Measurements from ENCODE around the gene SUCO. TPM values are rescaled to one million over a fixed set of nuclear protein-coding genes. Genes with fewer than 3 reads are reported as not detected.
"Not testable (repeated sequence)": the region's sequence is repeated elsewhere in the genome, so short reads cannot be mapped to it uniquely, and the experiment has no call there.

SUCO gene, protein sequence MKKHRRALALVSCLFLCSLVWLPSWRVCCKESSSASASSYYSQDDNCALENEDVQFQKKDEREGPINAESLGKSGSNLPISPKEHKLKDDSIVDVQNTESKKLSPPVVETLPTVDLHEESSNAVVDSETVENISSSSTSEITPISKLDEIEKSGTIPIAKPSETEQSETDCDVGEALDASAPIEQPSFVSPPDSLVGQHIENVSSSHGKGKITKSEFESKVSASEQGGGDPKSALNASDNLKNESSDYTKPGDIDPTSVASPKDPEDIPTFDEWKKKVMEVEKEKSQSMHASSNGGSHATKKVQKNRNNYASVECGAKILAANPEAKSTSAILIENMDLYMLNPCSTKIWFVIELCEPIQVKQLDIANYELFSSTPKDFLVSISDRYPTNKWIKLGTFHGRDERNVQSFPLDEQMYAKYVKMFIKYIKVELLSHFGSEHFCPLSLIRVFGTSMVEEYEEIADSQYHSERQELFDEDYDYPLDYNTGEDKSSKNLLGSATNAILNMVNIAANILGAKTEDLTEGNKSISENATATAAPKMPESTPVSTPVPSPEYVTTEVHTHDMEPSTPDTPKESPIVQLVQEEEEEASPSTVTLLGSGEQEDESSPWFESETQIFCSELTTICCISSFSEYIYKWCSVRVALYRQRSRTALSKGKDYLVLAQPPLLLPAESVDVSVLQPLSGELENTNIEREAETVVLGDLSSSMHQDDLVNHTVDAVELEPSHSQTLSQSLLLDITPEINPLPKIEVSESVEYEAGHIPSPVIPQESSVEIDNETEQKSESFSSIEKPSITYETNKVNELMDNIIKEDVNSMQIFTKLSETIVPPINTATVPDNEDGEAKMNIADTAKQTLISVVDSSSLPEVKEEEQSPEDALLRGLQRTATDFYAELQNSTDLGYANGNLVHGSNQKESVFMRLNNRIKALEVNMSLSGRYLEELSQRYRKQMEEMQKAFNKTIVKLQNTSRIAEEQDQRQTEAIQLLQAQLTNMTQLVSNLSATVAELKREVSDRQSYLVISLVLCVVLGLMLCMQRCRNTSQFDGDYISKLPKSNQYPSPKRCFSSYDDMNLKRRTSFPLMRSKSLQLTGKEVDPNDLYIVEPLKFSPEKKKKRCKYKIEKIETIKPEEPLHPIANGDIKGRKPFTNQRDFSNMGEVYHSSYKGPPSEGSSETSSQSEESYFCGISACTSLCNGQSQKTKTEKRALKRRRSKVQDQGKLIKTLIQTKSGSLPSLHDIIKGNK (N-terminal part only)
- polyA plus RNA-seq (ENCODE audit: insufficient read length), result 36.1 TPM

- DNase-seq (ENCODE audit: low read depth), result peak; percentile 95
Observed at GRCh38 chr1:172532700-172533512, at the start of gene SUCO. Gene SUCO, plus strand, starts transcription at chr1:172533150. Its CDS starts 286 bp downstream, at chr1:172533436.

GRCh38 chr1:172483448-172483847 lies 49.5 kb upstream of the SUCO start:
- DNase-seq (ENCODE audit: low read depth), result no peak

- no peak for DNase-seq (ENCODE audit: low read depth)
Observed at GRCh38 chr1:172484252-172484651, 48.7 kb upstream of the SUCO start.

- DNase-seq (ENCODE audit: low read depth), result no peak
Observed at GRCh38 chr1:172485626-172486025, 47.3 kb upstream of the SUCO start.

GRCh38 chr1:172486805-172487454 lies 46.0 kb upstream of the SUCO start:
- DNase-seq (ENCODE audit: low read depth), result no peak

DNA sequence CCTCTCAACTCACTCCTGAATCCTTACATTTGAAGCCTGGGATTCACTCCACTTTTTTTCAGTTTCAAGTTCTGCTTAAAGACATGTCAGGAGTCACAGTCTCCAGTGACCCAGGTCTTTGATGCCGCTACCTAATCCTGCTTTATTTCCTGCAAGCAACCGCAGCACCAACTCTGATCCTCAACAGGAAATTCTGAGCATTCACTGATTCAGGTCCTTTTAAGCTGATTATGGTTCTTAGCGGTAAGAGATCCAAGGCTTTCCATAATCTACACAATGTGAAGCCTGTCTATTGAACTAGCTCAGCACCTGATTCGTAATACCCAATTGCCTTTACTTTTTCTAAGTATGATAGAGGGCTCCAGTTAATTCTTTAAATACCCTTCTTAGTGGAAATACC lies 45.4 kb upstream of the SUCO start:
- no peak for DNase-seq (ENCODE audit: low read depth)

- DNase-seq (ENCODE audit: low read depth), result no peak
Observed at GRCh38 chr1:172488393-172488792, 44.6 kb upstream of the SUCO start.

DNA sequence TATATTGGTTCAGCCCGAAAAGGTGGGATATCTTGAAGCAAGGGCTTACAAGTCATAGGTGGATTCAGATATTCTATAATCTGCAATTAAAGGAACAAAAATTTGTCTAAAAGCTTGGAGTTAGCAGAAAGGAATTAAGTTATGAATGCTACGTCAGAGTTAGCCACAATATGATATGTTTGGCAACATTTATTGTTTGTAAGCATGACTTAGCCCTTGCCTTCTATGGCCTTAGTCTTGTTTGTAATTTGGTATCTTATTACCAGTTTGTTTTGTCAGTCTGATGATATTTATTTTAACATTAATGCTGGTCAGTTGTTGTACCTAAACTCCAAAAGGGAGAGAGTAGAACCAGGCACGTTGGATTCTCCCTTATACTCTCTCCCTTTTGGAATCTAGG lies 43.1 kb upstream of the SUCO start:
- DNase-seq (ENCODE audit: low read depth), result no peak

DNA sequence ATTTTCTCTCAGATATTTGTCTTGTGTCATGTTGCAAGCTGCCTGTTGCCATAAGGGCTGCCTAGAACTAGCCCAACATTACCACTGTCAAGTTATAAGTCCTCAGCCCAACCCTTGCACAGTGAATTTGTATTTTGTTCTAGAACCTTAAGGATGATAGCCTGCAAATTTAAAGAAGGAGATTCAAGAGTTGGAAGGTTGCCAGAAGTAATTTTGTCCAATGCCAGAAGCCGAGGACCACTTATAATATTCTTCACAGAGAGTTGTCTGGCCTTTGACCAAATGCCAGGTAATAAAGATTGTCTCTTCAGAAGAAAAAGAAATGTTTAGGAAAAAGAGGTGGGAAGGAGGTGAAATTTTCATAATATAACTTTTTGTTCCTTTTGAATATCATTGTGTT lies 40.5 kb upstream of the SUCO start:
- DNase-seq (ENCODE audit: low read depth), result no peak

- no peak for DNase-seq (ENCODE audit: low read depth)
Observed at GRCh38 chr1:172494166-172494565, 38.8 kb upstream of the SUCO start.

DNA sequence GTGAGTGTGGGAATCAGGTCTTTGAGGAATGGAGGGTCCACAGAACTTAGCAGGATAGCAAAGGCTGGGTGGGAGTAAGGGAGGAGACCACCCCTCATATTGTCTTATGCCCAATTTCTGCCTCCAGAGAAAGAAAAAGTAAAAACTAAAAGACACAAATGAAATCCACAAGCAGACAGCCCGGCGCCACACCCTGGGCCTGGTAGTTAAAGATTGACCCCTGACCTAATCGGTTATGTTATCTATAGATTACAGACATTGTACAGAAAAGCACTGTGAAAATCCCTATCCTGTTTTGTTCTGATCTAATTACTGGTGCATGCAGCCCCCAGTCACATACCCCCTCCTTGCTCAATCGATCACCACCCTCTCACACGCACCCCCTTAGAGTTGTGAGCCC lies 36.8 kb upstream of the SUCO start:
- DNase-seq (ENCODE audit: low read depth), result not testable (repeated sequence)

DNA sequence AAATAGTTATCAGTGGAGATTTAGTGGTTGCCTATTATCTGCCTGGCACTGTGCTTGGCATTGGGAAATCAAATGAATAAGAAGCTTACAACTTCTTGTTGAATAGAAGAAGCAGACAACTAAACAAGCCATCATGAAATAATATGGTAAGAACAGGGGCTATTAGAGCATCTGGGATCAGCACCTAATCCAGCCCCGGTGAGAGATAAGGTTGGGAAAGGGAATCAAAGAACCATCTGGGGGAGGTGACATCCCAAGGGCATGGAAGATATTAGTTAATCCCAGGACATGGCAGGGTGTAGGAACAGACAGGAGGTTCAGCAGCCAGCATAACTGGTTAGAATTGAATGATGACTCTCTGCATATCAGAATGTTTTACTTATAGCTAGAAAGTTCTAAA lies 36.3 kb upstream of the SUCO start:
- no peak for DNase-seq (ENCODE audit: low read depth)

DNA sequence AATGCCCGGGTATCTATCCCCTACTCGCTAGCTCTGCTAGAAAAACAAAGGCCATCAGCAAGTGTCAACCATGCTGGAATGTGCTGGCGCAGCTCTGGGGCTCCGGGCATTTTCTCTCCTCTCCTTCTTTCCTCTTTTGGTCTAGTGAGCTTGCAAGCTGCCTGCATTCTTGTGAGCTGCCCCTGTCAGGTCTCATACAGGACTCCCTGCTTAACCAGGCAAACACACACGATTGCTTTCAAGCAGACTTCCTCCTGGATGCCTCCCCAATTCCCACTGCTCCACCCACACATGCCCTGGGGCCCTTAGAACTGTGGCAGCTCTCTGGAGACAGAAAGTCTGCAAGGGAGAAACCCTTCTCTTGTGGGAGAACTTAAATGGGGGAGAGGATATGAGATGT lies 35.7 kb upstream of the SUCO start:
- DNase-seq (ENCODE audit: low read depth), result no peak

GRCh38 chr1:172498857-172499256 lies 34.1 kb upstream of the SUCO start:
- DNase-seq (ENCODE audit: low read depth), result no peak

- no peak for DNase-seq (ENCODE audit: low read depth)
Observed at GRCh38 chr1:172499636-172500141, 33.3 kb upstream of the SUCO start.

DNA sequence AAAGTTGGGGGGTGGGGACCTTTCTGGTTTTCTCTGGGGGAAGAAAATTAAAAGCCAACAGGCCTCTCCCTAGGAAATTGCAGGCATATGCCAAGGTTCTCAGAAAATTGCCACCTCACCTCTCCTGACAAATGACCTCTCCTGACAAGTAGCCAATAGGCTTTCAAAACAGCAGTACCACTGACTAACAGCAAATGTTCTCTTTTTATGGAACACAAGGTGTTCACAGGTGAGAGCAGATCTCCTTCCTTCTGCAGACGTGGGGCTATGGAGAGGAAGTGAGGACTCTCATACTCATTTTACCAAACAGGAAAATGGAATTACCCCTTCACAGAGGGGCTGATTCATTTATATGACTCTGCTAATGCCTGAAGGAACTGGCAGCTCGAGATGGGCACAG lies 32.7 kb upstream of the SUCO start:
- DNase-seq (ENCODE audit: low read depth), result no peak

DNA sequence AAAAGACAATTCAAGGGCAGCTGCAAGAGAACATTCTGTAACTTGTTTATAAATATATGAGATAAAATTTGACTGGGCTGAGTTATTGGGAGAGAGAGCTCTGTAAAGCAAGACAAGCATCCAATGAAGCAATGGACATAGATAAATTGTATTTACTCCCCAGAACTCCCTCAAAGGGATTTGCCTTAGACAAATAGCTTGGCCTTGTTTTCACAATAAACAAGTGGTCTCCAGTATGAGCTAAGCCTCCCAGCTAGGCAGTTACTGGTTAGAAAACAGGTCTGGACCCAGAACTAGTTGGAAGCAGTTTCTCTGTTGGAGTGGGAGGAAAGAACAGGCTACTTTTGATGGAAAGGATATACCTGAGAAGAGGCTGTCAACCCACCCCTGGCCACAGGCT lies 25.2 kb upstream of the SUCO start:
- DNase-seq (ENCODE audit: low read depth), result no peak

DNA sequence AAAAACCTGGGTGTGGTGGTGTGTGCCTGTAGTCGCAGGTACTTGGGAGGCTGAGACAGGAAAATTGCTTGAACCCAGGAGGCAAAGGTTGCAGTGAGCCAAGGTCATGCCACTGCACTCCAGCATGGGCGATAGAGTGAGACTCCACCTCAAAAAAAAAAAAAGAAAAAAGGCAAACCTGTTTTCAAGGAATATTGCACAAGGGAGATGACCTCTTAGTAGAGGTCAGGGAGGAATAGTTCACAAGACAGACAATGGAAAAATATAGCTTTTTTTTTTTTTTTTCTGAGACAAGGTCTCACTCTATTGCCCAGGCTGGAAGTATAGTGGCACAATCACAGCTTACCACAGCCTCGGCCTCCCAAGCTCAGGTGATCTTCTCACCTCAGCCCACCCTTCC lies 22.5 kb upstream of the SUCO start:
- no peak for DNase-seq (ENCODE audit: low read depth)

DNA sequence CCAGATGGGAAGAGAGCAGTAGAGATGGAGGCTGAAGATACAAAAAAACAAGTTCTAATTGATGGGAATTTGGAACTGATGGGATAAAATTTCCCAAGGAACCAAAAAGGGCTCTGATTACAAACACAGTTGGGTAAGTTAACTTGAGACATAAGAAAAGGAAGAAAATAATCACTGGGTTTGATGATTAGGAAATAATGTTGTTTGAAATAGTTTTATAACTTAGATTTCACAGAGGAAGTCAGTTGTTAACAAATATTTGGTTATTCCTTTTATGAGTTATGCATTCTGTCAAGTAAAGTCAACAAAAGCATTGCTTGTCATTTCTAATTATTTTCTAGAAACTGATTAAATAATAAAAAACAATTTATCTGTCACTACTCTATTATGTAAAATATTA lies 20.4 kb upstream of the SUCO start:
- DNase-seq (ENCODE audit: low read depth), result no peak

DNA sequence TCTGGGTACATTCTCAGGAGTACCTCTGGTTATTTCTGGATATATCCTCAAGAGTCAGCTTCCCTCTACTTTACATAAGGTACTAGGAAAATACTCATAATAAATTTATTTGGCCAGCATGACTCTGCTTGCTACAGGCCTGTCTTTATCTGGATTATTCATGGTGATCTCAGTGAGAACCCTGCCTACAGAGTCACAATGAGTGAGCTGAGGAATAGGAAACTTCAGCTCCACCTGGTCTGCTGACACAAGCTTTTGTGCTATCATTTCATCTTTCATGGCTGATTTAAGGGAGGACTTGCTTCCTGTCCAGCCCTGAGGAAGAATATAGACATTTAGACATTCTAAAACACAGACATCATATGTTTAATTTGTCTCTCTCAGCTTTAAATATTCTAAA lies 19.5 kb upstream of the SUCO start:
- no peak for DNase-seq (ENCODE audit: low read depth)

GRCh38 chr1:172514108-172514507 lies 18.8 kb upstream of the SUCO start:
- no peak for DNase-seq (ENCODE audit: low read depth)
